SHP77 treated with DMSO at 0.1 percent for 48 hours (cell line): Measurements from ENCODE around the gene SUSD1.

Experiments used
- DNase-seq: peaks from one replicate; lab custom pipeline; 2025; lab: John Stamatoyannopoulos, UW

Gene SUSD1

GRCh38 chr9:112038017-112038408 is 137.1 kb downstream of the SUSD1 start:
- DNase-seq = no peak

GRCh38 chr9:112037281-112038016 is 137.6 kb downstream of the SUSD1 start:
- DNase-seq = no peak

GRCh38 chr9:112035166-112035826 is 139.8 kb downstream of the SUSD1 start:
- DNase-seq = no peak

GRCh38 chr9:112034216-112034611 is 140.9 kb downstream of the SUSD1 start:
- DNase-seq = no peak

- no peak for DNase-seq
These were observed 141.6 kb downstream of the SUSD1 start for GRCh38 chr9:112033237-112034215.

- no peak for DNase-seq
These were observed 142.4 kb downstream of the SUSD1 start for GRCh38 chr9:112032743-112033142.

- DNase-seq = no peak
These were observed 143.1 kb downstream of the SUSD1 start for GRCh38 chr9:112032009-112032408.

- DNase-seq = no peak
These were observed 143.7 kb downstream of the SUSD1 start for GRCh38 chr9:112031400-112031799.

- no peak for DNase-seq
These were observed 145.1 kb downstream of the SUSD1 start for GRCh38 chr9:112029921-112030444.

- no peak for DNase-seq
These were observed 146.6 kb downstream of the SUSD1 start for GRCh38 chr9:112028242-112029221.

GRCh38 chr9:112025850-112026249 is 149.2 kb downstream of the SUSD1 start:
- no peak for DNase-seq

- DNase-seq = no peak
These were observed 153.4 kb downstream of the SUSD1 start for GRCh38 chr9:112021742-112022141.

GRCh38 chr9:112020680-112021596 is 154.2 kb downstream of the SUSD1 start:
- DNase-seq = no peak

GRCh38 chr9:112017878-112018277 is 157.2 kb downstream of the SUSD1 start:
- DNase-seq = no peak

- DNase-seq = no peak
These were observed 159.4 kb downstream of the SUSD1 start for GRCh38 chr9:112015736-112016135.

GRCh38 chr9:112015149-112015548 is 159.9 kb downstream of the SUSD1 start:
- no peak for DNase-seq

- DNase-seq = no peak
These were observed 161.8 kb downstream of the SUSD1 start for GRCh38 chr9:112013266-112013665.

- no peak for DNase-seq
These were observed 162.8 kb downstream of the SUSD1 start for GRCh38 chr9:112012026-112012902.

- DNase-seq = no peak
These were observed 164.0 kb downstream of the SUSD1 start for GRCh38 chr9:112011051-112011620.
